Stimulated activated naive CD4-positive, alpha-beta T cell treated with Interleukin-2 at 50 U/mL for 16 hours (primary cell): Measurements from ENCODE around the gene FECH.
"Not testable (repeated sequence)": the region's sequence is repeated elsewhere in the genome, so short reads cannot be mapped to it uniquely, and the experiment has no call there.

Source experiments
- DNase-seq: peaks from one replicate; lab custom pipeline; 2025; lab: John Stamatoyannopoulos, UW

FECH gene

GRCh38 chr18:57586251-57587049 is at the start of gene FECH:
Gene FECH (minus strand): TSS chr18:57586702. CDS start chr18:57586620, 82 bp downstream.
- peak; percentile 58 for DNase-seq

- no peak for DNase-seq
Observed at GRCh38 chr18:57635003-57635822, 48.7 kb upstream of the FECH start.

GRCh38 chr18:57631697-57632096 is 45.2 kb upstream of the FECH start:
- no peak for DNase-seq

GRCh38 chr18:57630754-57631595 is 44.5 kb upstream of the FECH start:
- no peak for DNase-seq

- DNase-seq = peak; percentile 93
Observed at GRCh38 chr18:57630002-57630753, 43.7 kb upstream of the FECH start.

- no peak for DNase-seq
Observed at GRCh38 chr18:57629422-57629821, 42.9 kb upstream of the FECH start.

- DNase-seq = no peak
Observed at GRCh38 chr18:57627488-57627887, 41.0 kb upstream of the FECH start.

- no peak for DNase-seq
Observed at GRCh38 chr18:57624988-57625387, 38.5 kb upstream of the FECH start.

GRCh38 chr18:57621246-57621604 is 34.7 kb upstream of the FECH start:
- DNase-seq = peak; percentile 29

- no peak for DNase-seq
Observed at GRCh38 chr18:57619876-57620275, 33.4 kb upstream of the FECH start.

GRCh38 chr18:57618910-57619309 is 32.4 kb upstream of the FECH start:
- no peak for DNase-seq

GRCh38 chr18:57603871-57604270 is 17.4 kb upstream of the FECH start:
- DNase-seq = no peak

- DNase-seq = no peak
Observed at GRCh38 chr18:57595347-57595746, 8.8 kb upstream of the FECH start.

GRCh38 chr18:57592716-57593115 is 6.2 kb upstream of the FECH start:
- not testable (repeated sequence) for DNase-seq

- DNase-seq = no peak
Observed at GRCh38 chr18:57589161-57589560, 2.7 kb upstream of the FECH start.

GRCh38 chr18:57587098-57587661 is 678 bp upstream of the FECH start:
- DNase-seq = no peak

GRCh38 chr18:57585855-57586250 is 649 bp downstream of the FECH start:
- DNase-seq = no peak

GRCh38 chr18:57585421-57585820 is 1.1 kb downstream of the FECH start:
- DNase-seq = no peak

- DNase-seq = no peak
Observed at GRCh38 chr18:57584444-57584843, 2.1 kb downstream of the FECH start.

- no peak for DNase-seq
Observed at GRCh38 chr18:57583297-57583835, 3.1 kb downstream of the FECH start.
